IMR-90 (cell line): ENCODE results near the gene S100A2.

ENCODE experiments used
- BHLHE40 ChIP-seq: fragments of 150-350 bp; IDR thresholded peaks from 2 replicates; pipeline ENCODE4 v1.6.1; 2016; ENCODE audit warnings: mild to moderate bottlenecking, low read depth, low read length
- CEBPB ChIP-seq: IDR thresholded peaks from 2 replicates; pipeline ENCODE4 v1.6.1; 2012; ENCODE audit warnings: low read depth, low read length, improper control_type of control experiment
- FOS ChIP-seq: fragments of 150-350 bp; IDR thresholded peaks from 2 replicates; pipeline ENCODE4 v1.6.1; 2016; ENCODE audit warnings: low read depth, low read length
- MAFK ChIP-seq: IDR thresholded peaks from 2 replicates; pipeline ENCODE4 v1.6.1; 2012; ENCODE audit warnings: low read depth, low read length, improper control_type of control experiment
- MXI1 ChIP-seq: IDR thresholded peaks from 2 replicates; pipeline ENCODE4 v1.6.1; 2012; ENCODE audit warnings: low read depth, mild to moderate bottlenecking, low read length, moderate library complexity, borderline replicate concordance
- POLR2A ChIP-seq: IDR thresholded peaks from 2 replicates; pipeline ENCODE4 v1.6.1; 2012; ENCODE audit warnings: mild to moderate bottlenecking, low read depth, low read length
- RAD21 ChIP-seq: IDR thresholded peaks from 2 replicates; pipeline ENCODE4 v1.6.1; 2012; ENCODE audit warnings: low read length, improper control_type of control experiment
- RCOR1 ChIP-seq: IDR thresholded peaks from 2 replicates; pipeline ENCODE4 v1.6.1; 2012; ENCODE audit warnings: mild to moderate bottlenecking, low read length, improper control_type of control experiment; ENCODE audit not compliant: insufficient replicate concordance
- RFX5 ChIP-seq: IDR thresholded peaks from 2 replicates; pipeline ENCODE4 v1.8.0; 2012; ENCODE audit warnings: low read depth, mild to moderate bottlenecking, low read length, moderate library complexity
- SMC3 ChIP-seq: fragments of 150-350 bp; IDR thresholded peaks from 2 replicates; pipeline ENCODE4 v1.6.1; 2016; ENCODE audit warnings: low read depth, mild to moderate bottlenecking, antibody characterized with exemption, low read length, moderate library complexity
- TF ChIP-seq, protein P1 (sequence below): conservative IDR thresholded peaks from 2 replicates; pipeline ENCODE4 v1.5.1; 2012; ENCODE audit warnings: mild to moderate bottlenecking, low read depth, low read length, improper control_type of control experiment
- TF ChIP-seq, protein P2 (sequence below): fragments of 150-350 bp; IDR thresholded peaks from 2 replicates; pipeline ENCODE4 v1.6.1; 2017; ENCODE audit warnings: mild to moderate bottlenecking, antibody characterized with exemption, low read length, low read depth

- TF ChIP-seq, protein P1, sequence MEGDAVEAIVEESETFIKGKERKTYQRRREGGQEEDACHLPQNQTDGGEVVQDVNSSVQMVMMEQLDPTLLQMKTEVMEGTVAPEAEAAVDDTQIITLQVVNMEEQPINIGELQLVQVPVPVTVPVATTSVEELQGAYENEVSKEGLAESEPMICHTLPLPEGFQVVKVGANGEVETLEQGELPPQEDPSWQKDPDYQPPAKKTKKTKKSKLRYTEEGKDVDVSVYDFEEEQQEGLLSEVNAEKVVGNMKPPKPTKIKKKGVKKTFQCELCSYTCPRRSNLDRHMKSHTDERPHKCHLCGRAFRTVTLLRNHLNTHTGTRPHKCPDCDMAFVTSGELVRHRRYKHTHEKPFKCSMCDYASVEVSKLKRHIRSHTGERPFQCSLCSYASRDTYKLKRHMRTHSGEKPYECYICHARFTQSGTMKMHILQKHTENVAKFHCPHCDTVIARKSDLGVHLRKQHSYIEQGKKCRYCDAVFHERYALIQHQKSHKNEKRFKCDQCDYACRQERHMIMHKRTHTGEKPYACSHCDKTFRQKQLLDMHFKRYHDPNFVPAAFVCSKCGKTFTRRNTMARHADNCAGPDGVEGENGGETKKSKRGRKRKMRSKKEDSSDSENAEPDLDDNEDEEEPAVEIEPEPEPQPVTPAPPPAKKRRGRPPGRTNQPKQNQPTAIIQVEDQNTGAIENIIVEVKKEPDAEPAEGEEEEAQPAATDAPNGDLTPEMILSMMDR = no peak
- no peak for TF ChIP-seq POLR2A
- TF ChIP-seq MAFK = no peak
- TF ChIP-seq SMC3 = no peak
- TF ChIP-seq BHLHE40 = no peak
- TF ChIP-seq CEBPB = no peak
- TF ChIP-seq RFX5 = no peak
- TF ChIP-seq, protein P2, sequence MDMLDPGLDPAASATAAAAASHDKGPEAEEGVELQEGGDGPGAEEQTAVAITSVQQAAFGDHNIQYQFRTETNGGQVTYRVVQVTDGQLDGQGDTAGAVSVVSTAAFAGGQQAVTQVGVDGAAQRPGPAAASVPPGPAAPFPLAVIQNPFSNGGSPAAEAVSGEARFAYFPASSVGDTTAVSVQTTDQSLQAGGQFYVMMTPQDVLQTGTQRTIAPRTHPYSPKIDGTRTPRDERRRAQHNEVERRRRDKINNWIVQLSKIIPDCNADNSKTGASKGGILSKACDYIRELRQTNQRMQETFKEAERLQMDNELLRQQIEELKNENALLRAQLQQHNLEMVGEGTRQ = no peak
- TF ChIP-seq RAD21 = no peak
- TF ChIP-seq MXI1 = no peak
- TF ChIP-seq RCOR1 = no peak
- no peak for TF ChIP-seq FOS
Measured at GRCh38 chr1:153515504-153516394, 49.9 kb downstream of the S100A2 start.
